ENCODE measurements around the gene TAX1BP1.
"Not testable (repeated sequence)": the region's sequence is repeated elsewhere in the genome, so short reads cannot be mapped to it uniquely, and the experiment has no call there.

GRCh38 chr7:27742091-27742710 is 2.2 kb downstream of the TAX1BP1 start:
- TF ChIP-seq, protein P1, sequence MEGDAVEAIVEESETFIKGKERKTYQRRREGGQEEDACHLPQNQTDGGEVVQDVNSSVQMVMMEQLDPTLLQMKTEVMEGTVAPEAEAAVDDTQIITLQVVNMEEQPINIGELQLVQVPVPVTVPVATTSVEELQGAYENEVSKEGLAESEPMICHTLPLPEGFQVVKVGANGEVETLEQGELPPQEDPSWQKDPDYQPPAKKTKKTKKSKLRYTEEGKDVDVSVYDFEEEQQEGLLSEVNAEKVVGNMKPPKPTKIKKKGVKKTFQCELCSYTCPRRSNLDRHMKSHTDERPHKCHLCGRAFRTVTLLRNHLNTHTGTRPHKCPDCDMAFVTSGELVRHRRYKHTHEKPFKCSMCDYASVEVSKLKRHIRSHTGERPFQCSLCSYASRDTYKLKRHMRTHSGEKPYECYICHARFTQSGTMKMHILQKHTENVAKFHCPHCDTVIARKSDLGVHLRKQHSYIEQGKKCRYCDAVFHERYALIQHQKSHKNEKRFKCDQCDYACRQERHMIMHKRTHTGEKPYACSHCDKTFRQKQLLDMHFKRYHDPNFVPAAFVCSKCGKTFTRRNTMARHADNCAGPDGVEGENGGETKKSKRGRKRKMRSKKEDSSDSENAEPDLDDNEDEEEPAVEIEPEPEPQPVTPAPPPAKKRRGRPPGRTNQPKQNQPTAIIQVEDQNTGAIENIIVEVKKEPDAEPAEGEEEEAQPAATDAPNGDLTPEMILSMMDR (conservative IDR thresholded peaks at IDR 0.05): not testable (repeated sequence)
- not testable (repeated sequence) for TF ChIP-seq ZFX (IDR thresholded peaks at IDR 0.05)

Data from C4-2B (cell line).